DOHH2 (cell line): Measurements from ENCODE around the gene NUTM2B.
"Not testable (repeated sequence)": the region's sequence is repeated elsewhere in the genome, so short reads cannot be mapped to it uniquely, and the experiment has no call there.

Experiments
- H3F3A ChIP-seq: fragments of 200-600 bp; sonication (generic), shearing (Covaris generic); 2 replicates; pipeline ENCODE4 v1.6.0; 2016; ENCODE audit warnings: antibody characterized with exemption, mild to moderate bottlenecking; ENCODE audit not compliant: control insufficient read depth, insufficient read depth
- H3K27ac ChIP-seq: fragments of 200-600 bp; sonication (generic); 2 replicates; pipeline ENCODE4 v1.5.1; 2014; ENCODE audit warnings: low read depth, mild to moderate bottlenecking, low read length, moderate library complexity
- H3K27me3 ChIP-seq: fragments of 200-600 bp; sonication (generic); 2 replicates; pipeline ENCODE4 v1.6.1; 2014; ENCODE audit warnings: mild to moderate bottlenecking, low read length, mixed read lengths; ENCODE audit not compliant: control insufficient read depth
- H3K36me3 ChIP-seq: fragments of 200-600 bp; sonication (generic); 2 replicates; pipeline ENCODE4 v1.6.1; 2014; ENCODE audit warnings: mild to moderate bottlenecking, low read length, moderate library complexity, mixed read lengths; ENCODE audit not compliant: control insufficient read depth
- H3K4me1 ChIP-seq: fragments of 200-600 bp; sonication (generic); 2 replicates; pipeline ENCODE4 v1.6.1; 2014; ENCODE audit warnings: mild to moderate bottlenecking, low read length, mixed read lengths; ENCODE audit not compliant: control insufficient read depth
- H3K4me2 ChIP-seq: fragments of 200-600 bp; sonication (generic); 2 replicates; pipeline ENCODE4 v1.6.0; 2014; ENCODE audit warnings: mild to moderate bottlenecking, low read length, moderate library complexity
- H3K4me3 ChIP-seq: fragments of 200-600 bp; sonication (generic); 2 replicates; pipeline ENCODE4 v1.5.1; 2014; ENCODE audit warnings: mild to moderate bottlenecking, low read length, mixed read lengths
- H3K79me2 ChIP-seq: fragments of 200-600 bp; sonication (generic); 2 replicates; pipeline ENCODE4 v1.6.1; 2014; ENCODE audit warnings: mild to moderate bottlenecking, low read length, mixed read lengths; ENCODE audit not compliant: control insufficient read depth
- H3K9me2 ChIP-seq: fragments of 200-600 bp; sonication (generic); replicated peaks from 2 replicates; pipeline ENCODE4 v1.6.1; 2014; ENCODE audit warnings: mild to moderate bottlenecking, low read length, mixed read lengths; ENCODE audit not compliant: control insufficient read depth
- H3K9me3 ChIP-seq: fragments of 200-600 bp; sonication (generic); 2 replicates; pipeline ENCODE4 v1.6.1; 2014; ENCODE audit warnings: antibody characterized with exemption, low read length, mixed read lengths; ENCODE audit not compliant: control insufficient read depth, insufficient read depth
- H4K20me1 ChIP-seq: fragments of 200-600 bp; sonication (generic); 2 replicates; pipeline ENCODE4 v1.6.0; 2014; ENCODE audit warnings: low read depth, mild to moderate bottlenecking, antibody characterized with exemption, low read length, moderate library complexity; ENCODE audit not compliant: control insufficient read depth, insufficient read depth

NUTM2B gene

DNA sequence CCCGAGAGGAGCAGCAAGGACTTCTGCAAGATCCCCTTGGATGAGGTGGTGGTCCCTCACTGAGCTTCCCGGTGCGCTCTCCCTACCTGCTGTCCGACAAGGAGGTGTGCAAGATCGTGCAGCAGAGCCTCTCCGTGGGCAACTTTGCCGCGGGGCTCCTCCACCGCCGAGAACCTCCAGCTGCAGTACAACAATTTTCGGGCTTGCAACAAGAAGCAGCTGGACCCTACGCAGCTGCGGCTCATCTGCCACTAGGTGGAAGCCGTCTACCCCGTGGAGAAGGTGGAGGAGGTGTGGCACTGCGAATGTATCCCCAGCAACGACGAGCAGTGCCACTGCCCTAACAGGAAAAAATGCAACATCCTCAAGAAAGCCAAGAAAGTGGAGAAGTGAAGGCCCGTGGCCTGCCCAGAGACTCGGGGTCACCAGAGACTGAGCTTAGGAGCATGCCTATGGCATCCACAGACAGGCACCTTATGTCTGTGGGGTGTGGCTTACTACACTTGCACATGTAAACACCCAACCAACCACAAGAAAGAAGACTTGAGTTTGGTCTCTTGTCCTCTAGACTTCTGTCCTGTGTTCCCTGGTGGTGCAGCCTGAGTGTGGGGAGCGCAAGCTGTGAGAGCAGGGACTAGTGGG is 17.9 kb upstream of the NUTM2B start:
- H3K79me2 ChIP-seq, H3K9me3 ChIP-seq, H3K27ac ChIP-seq: not testable (repeated sequence)

DNA sequence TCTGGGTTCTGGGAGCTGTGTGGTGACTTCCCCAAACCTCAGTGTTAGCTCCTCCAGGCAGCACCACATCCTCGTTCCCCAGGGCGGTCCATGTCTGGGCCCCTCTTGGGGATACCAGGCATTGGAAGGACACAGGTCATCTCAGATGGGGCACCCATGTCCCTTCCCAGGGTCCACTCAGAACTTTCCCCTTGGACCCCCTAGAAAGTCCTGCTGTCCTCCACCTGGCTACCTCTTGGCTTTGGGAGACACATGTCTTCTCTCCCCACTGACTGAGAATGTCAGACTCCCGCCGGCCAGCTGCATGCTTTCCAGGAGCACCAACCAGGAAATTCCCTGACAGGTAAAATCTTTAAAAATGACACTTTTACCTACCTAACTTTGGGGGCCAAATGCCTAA is 16.4 kb upstream of the NUTM2B start:
- not testable (repeated sequence) for H3K27ac ChIP-seq, H3K9me2 ChIP-seq

More for the DNA sequence above, 17.9 kb upstream of the NUTM2B start:
- H3K4me3 ChIP-seq, H3K27me3 ChIP-seq, H4K20me1 ChIP-seq, H3K4me1 ChIP-seq, H3K36me3 ChIP-seq, H3F3A ChIP-seq, H3K9me2 ChIP-seq, H3K4me2 ChIP-seq: not testable (repeated sequence)

DNA sequence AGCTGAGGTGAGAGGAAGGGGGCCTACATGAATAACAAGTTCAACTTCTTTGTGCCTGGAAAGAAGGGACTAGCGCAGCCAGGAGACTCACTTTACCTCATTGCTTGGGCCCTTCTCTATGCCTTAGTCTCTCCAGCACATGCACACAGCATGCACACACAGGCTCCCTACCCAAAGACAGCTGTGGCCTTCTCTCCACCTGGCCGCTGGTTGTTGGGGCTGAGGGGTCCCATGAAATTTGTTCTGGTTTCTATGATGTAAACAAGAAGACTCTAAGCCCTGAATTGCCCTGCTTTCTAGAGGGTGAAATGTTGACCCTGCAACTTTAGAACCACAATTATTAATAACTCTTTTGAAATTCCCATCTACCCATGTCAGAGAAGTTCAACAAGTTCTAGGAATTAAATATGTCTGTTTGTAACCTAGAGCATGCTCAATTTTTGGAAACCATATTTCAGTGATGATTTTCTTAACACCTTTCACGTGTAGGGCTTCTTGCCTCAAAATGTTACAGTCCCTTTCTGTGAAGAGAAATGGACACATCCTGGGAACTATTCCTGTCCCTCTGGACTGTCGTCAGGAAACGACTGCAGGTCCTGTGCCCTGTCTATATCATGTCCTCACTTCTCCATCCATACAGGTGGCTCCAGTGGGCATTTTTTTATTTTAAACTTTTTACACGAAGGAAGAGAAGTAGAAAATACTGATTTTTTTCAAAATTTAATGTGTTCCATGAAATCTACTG is 15.4 kb upstream of the NUTM2B start:
- not testable (repeated sequence) for H3K9me2 ChIP-seq, H3K27ac ChIP-seq, H3F3A ChIP-seq, H3K4me1 ChIP-seq, H3K4me3 ChIP-seq, H4K20me1 ChIP-seq, H3K9me3 ChIP-seq, H3K4me2 ChIP-seq, H3K79me2 ChIP-seq, H3K36me3 ChIP-seq, H3K27me3 ChIP-seq

More for the DNA sequence above, 16.4 kb upstream of the NUTM2B start:
- not testable (repeated sequence) for H4K20me1 ChIP-seq, H3K36me3 ChIP-seq, H3K27me3 ChIP-seq, H3K79me2 ChIP-seq, H3K9me3 ChIP-seq, H3F3A ChIP-seq, H3K4me3 ChIP-seq, H3K4me2 ChIP-seq, H3K4me1 ChIP-seq

DNA sequence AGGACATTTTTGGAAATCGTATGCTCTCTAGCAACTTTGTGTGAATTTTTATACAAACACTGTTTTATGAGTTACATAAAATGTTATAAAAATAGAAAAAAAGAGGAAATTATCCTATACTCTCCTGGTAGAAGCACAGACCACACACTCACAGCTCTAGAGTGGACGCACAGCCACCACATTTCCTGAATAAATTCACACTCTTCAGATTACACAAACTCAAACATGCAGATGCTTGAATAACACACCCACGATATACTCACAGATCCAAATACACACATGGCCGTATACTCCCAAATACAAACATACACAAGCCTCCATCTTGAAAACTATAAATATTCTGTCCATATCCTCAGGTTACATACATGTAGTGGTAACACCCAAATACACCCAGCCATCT is 14.2 kb upstream of the NUTM2B start:
- H3K27ac ChIP-seq, H3K36me3 ChIP-seq, H3K9me2 ChIP-seq, H3K79me2 ChIP-seq, H4K20me1 ChIP-seq, H3K4me2 ChIP-seq, H3F3A ChIP-seq, H3K4me3 ChIP-seq, H3K4me1 ChIP-seq, H3K27me3 ChIP-seq, H3K9me3 ChIP-seq: not testable (repeated sequence)

DNA sequence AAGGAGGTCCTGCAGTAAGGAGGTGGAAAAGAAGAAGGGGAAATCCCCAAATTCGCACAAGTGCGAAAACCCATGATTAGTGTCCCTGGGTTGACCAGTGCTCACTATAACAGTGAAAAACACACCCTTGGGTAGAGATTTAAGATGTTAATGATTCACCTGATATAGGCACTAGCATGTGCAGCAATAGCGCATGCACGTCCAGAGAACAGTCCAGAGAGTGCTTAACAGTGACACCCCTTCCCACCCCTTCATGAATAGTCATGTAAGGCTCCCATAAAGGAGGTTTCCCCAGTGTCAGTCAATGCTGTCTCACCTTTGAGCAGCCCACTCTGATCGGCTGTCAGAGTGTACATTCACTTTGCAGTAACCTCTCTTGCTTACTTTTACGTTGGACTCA is 6.4 kb upstream of the NUTM2B start:
- H3K79me2 ChIP-seq, H3K9me3 ChIP-seq, H3K4me2 ChIP-seq, H3K27me3 ChIP-seq, H3K4me3 ChIP-seq, H3K36me3 ChIP-seq, H3F3A ChIP-seq, H3K4me1 ChIP-seq, H3K9me2 ChIP-seq, H3K27ac ChIP-seq, H4K20me1 ChIP-seq: not testable (repeated sequence)

DNA sequence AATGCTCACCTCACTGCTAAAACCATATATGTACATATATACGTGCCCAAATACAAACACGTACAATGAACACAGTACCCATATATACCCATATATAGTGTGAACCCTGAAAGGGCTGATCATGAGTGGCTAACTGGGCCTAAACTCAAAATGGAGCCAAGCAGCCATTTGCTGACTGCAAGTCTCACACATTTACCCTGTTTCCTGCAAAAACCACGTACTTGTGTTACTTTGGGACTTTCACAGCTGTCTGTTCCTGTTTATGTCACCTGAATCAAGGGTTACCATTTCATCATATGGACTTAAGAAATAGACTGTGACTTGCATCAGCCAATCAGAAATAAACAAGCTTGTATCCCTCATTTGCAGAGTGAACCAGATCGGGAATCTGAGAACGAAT is 5.9 kb upstream of the NUTM2B start:
- H3K9me3 ChIP-seq, H3K9me2 ChIP-seq, H3K4me1 ChIP-seq, H3K27ac ChIP-seq, H3K4me3 ChIP-seq, H3F3A ChIP-seq, H3K79me2 ChIP-seq, H3K36me3 ChIP-seq, H3K4me2 ChIP-seq, H3K27me3 ChIP-seq, H4K20me1 ChIP-seq: not testable (repeated sequence)

DNA sequence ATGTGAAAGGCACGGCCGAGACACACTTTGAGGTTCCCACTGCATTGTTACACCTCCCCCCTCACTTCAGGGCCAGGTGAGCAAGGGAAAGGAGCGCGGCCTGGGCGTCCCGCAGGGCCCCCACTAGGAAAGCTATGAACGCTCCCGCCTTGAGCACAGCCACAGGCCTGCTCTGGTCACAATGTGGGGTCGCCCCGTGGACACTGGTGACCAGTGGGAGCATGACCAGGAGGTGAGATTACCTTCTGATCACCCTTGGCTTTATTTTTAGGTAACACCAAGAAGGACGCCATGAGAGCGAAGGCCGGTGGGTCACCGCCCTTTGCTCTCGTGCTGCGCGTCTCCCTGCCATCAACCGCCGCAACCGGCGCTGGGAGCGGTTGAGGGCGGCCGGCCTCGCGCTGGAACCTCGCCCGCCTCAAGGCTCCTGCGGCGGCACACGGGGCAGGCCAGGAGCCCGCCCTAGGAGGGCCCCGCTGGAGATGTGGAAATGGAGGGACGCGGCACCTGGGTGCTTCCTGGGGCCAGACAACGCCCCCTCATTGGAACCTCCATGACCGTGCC is 2.6 kb upstream of the NUTM2B start:
- not testable (repeated sequence) for H3K79me2 ChIP-seq, H3F3A ChIP-seq, H3K4me2 ChIP-seq, H3K9me2 ChIP-seq, H3K36me3 ChIP-seq, H3K4me3 ChIP-seq, H4K20me1 ChIP-seq, H3K4me1 ChIP-seq, H3K27me3 ChIP-seq, H3K9me3 ChIP-seq, H3K27ac ChIP-seq

DNA sequence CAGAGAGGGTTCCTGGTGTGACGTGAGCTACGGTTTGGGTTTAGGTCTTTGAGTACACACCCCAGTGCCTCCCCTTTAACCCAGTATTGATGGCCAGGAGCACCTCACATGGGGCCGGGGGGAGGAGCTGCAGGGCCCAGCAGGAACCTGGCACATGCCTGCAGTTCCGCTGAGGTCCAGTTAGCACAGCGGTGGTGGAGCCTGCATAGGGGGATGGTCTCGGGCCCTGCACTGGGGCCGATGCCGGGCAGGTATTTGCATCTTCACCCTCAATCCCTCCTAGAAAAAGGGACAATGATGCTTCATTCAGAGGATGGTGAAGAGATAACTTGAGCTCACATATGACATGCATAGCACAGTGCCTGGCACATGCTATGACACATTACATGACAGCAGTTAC is 4.0 kb downstream of the NUTM2B start:
- not testable (repeated sequence) for H3K9me2 ChIP-seq, H3K4me3 ChIP-seq, H3K79me2 ChIP-seq, H3K9me3 ChIP-seq, H3K4me1 ChIP-seq, H4K20me1 ChIP-seq, H3K27me3 ChIP-seq, H3K4me2 ChIP-seq, H3K36me3 ChIP-seq, H3F3A ChIP-seq, H3K27ac ChIP-seq
